Measurements from ENCODE around the gene SLC1A6.

DNA sequence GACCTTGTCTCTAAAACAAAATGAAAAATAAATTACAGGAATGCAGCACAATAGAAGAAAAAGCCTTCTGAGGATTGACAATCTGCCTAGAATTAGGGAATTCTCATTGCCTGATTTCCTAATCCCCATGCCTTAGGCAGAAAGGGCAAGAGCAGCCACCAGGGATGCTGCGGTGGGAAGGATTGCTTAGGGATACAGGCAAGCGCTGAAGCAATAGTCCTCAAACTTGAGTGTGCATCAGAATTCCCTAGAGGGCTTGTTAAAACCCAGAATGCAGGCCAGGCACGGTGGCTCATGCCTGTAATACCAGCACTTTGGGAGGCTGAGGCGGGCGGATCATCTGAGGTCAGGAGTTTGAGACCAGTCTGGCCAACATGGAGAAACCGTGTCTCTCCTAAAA lies 39.4 kb downstream of the SLC1A6 start:
- TF ChIP-seq, protein P1, sequence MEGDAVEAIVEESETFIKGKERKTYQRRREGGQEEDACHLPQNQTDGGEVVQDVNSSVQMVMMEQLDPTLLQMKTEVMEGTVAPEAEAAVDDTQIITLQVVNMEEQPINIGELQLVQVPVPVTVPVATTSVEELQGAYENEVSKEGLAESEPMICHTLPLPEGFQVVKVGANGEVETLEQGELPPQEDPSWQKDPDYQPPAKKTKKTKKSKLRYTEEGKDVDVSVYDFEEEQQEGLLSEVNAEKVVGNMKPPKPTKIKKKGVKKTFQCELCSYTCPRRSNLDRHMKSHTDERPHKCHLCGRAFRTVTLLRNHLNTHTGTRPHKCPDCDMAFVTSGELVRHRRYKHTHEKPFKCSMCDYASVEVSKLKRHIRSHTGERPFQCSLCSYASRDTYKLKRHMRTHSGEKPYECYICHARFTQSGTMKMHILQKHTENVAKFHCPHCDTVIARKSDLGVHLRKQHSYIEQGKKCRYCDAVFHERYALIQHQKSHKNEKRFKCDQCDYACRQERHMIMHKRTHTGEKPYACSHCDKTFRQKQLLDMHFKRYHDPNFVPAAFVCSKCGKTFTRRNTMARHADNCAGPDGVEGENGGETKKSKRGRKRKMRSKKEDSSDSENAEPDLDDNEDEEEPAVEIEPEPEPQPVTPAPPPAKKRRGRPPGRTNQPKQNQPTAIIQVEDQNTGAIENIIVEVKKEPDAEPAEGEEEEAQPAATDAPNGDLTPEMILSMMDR (IDR thresholded peaks at IDR 0.05): no peak
- TF ChIP-seq, protein P2, sequence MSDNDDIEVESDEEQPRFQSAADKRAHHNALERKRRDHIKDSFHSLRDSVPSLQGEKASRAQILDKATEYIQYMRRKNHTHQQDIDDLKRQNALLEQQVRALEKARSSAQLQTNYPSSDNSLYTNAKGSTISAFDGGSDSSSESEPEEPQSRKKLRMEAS (IDR thresholded peaks at IDR 0.05; ENCODE audit: low read depth): no peak
- TF ChIP-seq ELF1 (IDR thresholded peaks at IDR 0.05): no peak
- TF ChIP-seq SIN3A (IDR thresholded peaks at IDR 0.05; ENCODE audit: borderline replicate concordance, low read depth, low read length): no peak
- no peak for TF ChIP-seq POLR2AphosphoS5 (IDR thresholded peaks at IDR 0.05; ENCODE audit: low read depth, low read length)
- TF ChIP-seq JUND (IDR thresholded peaks at IDR 0.05): no peak
- TF ChIP-seq MEF2A (IDR thresholded peaks at IDR 0.05; ENCODE audit: borderline replicate concordance, low read depth): no peak
- TF ChIP-seq TAF1 (IDR thresholded peaks at IDR 0.05; ENCODE audit: borderline replicate concordance, low read depth, low read length): no peak
- TF ChIP-seq RCOR1 (IDR thresholded peaks at IDR 0.05; ENCODE audit: low read length): no peak
- TF ChIP-seq, protein P3, sequence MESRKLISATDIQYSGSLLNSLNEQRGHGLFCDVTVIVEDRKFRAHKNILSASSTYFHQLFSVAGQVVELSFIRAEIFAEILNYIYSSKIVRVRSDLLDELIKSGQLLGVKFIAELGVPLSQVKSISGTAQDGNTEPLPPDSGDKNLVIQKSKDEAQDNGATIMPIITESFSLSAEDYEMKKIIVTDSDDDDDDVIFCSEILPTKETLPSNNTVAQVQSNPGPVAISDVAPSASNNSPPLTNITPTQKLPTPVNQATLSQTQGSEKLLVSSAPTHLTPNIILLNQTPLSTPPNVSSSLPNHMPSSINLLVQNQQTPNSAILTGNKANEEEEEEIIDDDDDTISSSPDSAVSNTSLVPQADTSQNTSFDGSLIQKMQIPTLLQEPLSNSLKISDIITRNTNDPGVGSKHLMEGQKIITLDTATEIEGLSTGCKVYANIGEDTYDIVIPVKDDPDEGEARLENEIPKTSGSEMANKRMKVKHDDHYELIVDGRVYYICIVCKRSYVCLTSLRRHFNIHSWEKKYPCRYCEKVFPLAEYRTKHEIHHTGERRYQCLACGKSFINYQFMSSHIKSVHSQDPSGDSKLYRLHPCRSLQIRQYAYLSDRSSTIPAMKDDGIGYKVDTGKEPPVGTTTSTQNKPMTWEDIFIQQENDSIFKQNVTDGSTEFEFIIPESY (IDR thresholded peaks at IDR 0.05; ENCODE audit: borderline replicate concordance, low read depth): no peak
- TF ChIP-seq NRF1 (IDR thresholded peaks at IDR 0.05; ENCODE audit: low read depth, low read length): no peak
- TF ChIP-seq NFIC (IDR thresholded peaks at IDR 0.05; ENCODE audit: borderline replicate concordance): no peak
- TF ChIP-seq, protein P4, sequence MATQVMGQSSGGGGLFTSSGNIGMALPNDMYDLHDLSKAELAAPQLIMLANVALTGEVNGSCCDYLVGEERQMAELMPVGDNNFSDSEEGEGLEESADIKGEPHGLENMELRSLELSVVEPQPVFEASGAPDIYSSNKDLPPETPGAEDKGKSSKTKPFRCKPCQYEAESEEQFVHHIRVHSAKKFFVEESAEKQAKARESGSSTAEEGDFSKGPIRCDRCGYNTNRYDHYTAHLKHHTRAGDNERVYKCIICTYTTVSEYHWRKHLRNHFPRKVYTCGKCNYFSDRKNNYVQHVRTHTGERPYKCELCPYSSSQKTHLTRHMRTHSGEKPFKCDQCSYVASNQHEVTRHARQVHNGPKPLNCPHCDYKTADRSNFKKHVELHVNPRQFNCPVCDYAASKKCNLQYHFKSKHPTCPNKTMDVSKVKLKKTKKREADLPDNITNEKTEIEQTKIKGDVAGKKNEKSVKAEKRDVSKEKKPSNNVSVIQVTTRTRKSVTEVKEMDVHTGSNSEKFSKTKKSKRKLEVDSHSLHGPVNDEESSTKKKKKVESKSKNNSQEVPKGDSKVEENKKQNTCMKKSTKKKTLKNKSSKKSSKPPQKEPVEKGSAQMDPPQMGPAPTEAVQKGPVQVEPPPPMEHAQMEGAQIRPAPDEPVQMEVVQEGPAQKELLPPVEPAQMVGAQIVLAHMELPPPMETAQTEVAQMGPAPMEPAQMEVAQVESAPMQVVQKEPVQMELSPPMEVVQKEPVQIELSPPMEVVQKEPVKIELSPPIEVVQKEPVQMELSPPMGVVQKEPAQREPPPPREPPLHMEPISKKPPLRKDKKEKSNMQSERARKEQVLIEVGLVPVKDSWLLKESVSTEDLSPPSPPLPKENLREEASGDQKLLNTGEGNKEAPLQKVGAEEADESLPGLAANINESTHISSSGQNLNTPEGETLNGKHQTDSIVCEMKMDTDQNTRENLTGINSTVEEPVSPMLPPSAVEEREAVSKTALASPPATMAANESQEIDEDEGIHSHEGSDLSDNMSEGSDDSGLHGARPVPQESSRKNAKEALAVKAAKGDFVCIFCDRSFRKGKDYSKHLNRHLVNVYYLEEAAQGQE (IDR thresholded peaks at IDR 0.05; ENCODE audit: low read depth, low read length): no peak

Data from SK-N-SH (cell line).